ENCODE measurements around the gene BCAT1.

BCAT1 gene

GRCh38 chr12:24773996-24774395 lies 174.9 kb downstream of the BCAT1 start:
- DNase-seq (ENCODE audit: insufficient read length, low spot score): no peak
- FAIRE-seq: no peak
- TF ChIP-seq CTCF (IDR thresholded peaks at IDR 0.05; ENCODE audit: insufficient read depth, missing control alignments): no peak

- no peak for FAIRE-seq
Measured at GRCh38 chr12:24772813-24773212, 176.1 kb downstream of the BCAT1 start.

GRCh38 chr12:24770821-24771220 lies 178.1 kb downstream of the BCAT1 start:
- FAIRE-seq (no peak), DNase-seq (ENCODE audit: insufficient read length, low spot score) (no peak)
- no peak for TF ChIP-seq CTCF (IDR thresholded peaks at IDR 0.05; ENCODE audit: insufficient read depth, missing control alignments)

More at GRCh38 chr12:24772813-24773212, 176.1 kb downstream of the BCAT1 start:
- TF ChIP-seq CTCF (IDR thresholded peaks at IDR 0.05; ENCODE audit: insufficient read depth, missing control alignments): no peak
- no peak for DNase-seq (ENCODE audit: insufficient read length, low spot score)

- DNase-seq (ENCODE audit: insufficient read length, low spot score): no peak
- no peak for FAIRE-seq
- TF ChIP-seq CTCF (IDR thresholded peaks at IDR 0.05; ENCODE audit: insufficient read depth, missing control alignments): no peak
Measured at GRCh38 chr12:24770334-24770733, 178.6 kb downstream of the BCAT1 start.

- FAIRE-seq (no peak), DNase-seq (ENCODE audit: insufficient read length, low spot score) (no peak)
- TF ChIP-seq CTCF (IDR thresholded peaks at IDR 0.05; ENCODE audit: insufficient read depth, missing control alignments): no peak
Measured at GRCh38 chr12:24769682-24770081, 179.2 kb downstream of the BCAT1 start.

GRCh38 chr12:24768415-24768814 lies 180.5 kb downstream of the BCAT1 start:
- DNase-seq (ENCODE audit: insufficient read length, low spot score) (no peak), FAIRE-seq (no peak)
- no peak for TF ChIP-seq CTCF (IDR thresholded peaks at IDR 0.05; ENCODE audit: insufficient read depth, missing control alignments)

GRCh38 chr12:24767016-24767415 lies 181.9 kb downstream of the BCAT1 start:
- DNase-seq (ENCODE audit: insufficient read length, low spot score): no peak
- no peak for FAIRE-seq
- no peak for TF ChIP-seq CTCF (IDR thresholded peaks at IDR 0.05; ENCODE audit: insufficient read depth, missing control alignments)

Measured in D721Med (cell line).